Naive thymus-derived CD4-positive, alpha-beta T cell (primary cell): ENCODE data around the gene KLF16. TPM values are rescaled to one million over a fixed set of nuclear protein-coding genes. Genes with fewer than 3 reads are reported as not detected.
"Not testable (repeated sequence)": the region's sequence is repeated elsewhere in the genome, so short reads cannot be mapped to it uniquely, and the experiment has no call there.

ENCODE experiments used
- ATAC-seq: fragments of 150-1000 bp; cut with Tn5 transposase; 2 replicates; pipeline ENCODE4 v1.10.0; 2021; ENCODE audit warnings: mild to moderate bottlenecking, moderate library complexity
- CTCF ChIA-PET: fragments of 350-600 bp; sonication (Branson Sonifier 250); formaldehyde crosslinking; loops from one replicate; lab custom pipeline; 2021; ENCODE audit warnings: antibody characterized with exemption; lab: Charles Lee
- POLR2A ChIA-PET: fragments of 350-600 bp; sonication (Branson Sonifier 250); formaldehyde crosslinking; loops from one replicate; lab custom pipeline; 2021; ENCODE audit warnings: antibody characterized with exemption, inconsistent platforms; lab: Charles Lee
- DNase-seq, 9 donors: peaks; one replicate each; pipeline versions ENCODE4 v3.0.0 to v3.0.0-alpha.2; 2020 to 2022; ENCODE audit warnings: mixed read lengths in 1 of 9
- H3K27ac ChIP-seq: one replicate; pipeline ENCODE4 v1.7.0; 2013; ENCODE audit warnings: mild to moderate bottlenecking, low read depth, low read length, moderate library complexity
- H3K27me3 ChIP-seq, 2 donors: one replicate each; pipeline ENCODE4 v1.7.0; 2013; ENCODE audit warnings: low read length in 2 of 2, mild to moderate bottlenecking in 2 of 2, moderate library complexity in 2 of 2; ENCODE audit not compliant: control insufficient read depth in 2 of 2, insufficient read depth in 2 of 2
- H3K36me3 ChIP-seq, 3 experiments: 1 replicate in 2 of 3; 2 replicates in 1 of 3; pipeline ENCODE4 v1.7.0; 2013; ENCODE audit warnings: low read length in 3 of 3, mild to moderate bottlenecking in 3 of 3, moderate library complexity in 1 of 3; ENCODE audit not compliant: insufficient read depth in 3 of 3, control insufficient read depth in 2 of 3
- H3K4me1 ChIP-seq, 2 donors: one replicate each; pipeline ENCODE4 v1.7.0; 2013; ENCODE audit warnings: low read length in 2 of 2, mild to moderate bottlenecking in 2 of 2, moderate library complexity in 1 of 2; ENCODE audit not compliant: control insufficient read depth in 2 of 2, insufficient read depth in 2 of 2
- H3K4me3 ChIP-seq: 2 replicates; pipeline ENCODE4 v1.7.0; 2013; ENCODE audit warnings: mild to moderate bottlenecking, low read length
- H3K9me3 ChIP-seq, 3 experiments: 1 replicate in 2 of 3; 2 replicates in 1 of 3; pipeline ENCODE4 v1.7.0; 2013; ENCODE audit warnings: low read length in 3 of 3; ENCODE audit not compliant: control insufficient read depth in 2 of 3
- H3K27ac Mint-ChIP-seq, 9 donors: one replicate each; pipeline ENCODE4 v1.8.0; 2020 to 2022; ENCODE audit warnings: mixed read lengths in 9 of 9, mild to moderate bottlenecking in 8 of 9, moderate library complexity in 5 of 9, inconsistent platforms in 2 of 9
- H3K27me3 Mint-ChIP-seq, 5 donors: one replicate each; pipeline ENCODE4 v1.8.0; 2021 to 2022; ENCODE audit warnings: mixed read lengths in 5 of 5, mild to moderate bottlenecking in 1 of 5
- H3K36me3 Mint-ChIP-seq, 5 donors: one replicate each; pipeline ENCODE4 v1.8.0; 2020 to 2022; ENCODE audit warnings: mixed read lengths in 5 of 5, mild to moderate bottlenecking in 3 of 5, inconsistent platforms in 1 of 5
- H3K4me1 Mint-ChIP-seq, 7 donors: one replicate each; pipeline ENCODE4 v1.8.0; 2020 to 2022; ENCODE audit warnings: mixed read lengths in 7 of 7, mild to moderate bottlenecking in 3 of 7, inconsistent platforms in 1 of 7
- H3K4me3 Mint-ChIP-seq, 10 donors: one replicate each; pipeline ENCODE4 v1.8.0; 2020 to 2022; ENCODE audit warnings: mild to moderate bottlenecking in 10 of 10, mixed read lengths in 10 of 10, moderate library complexity in 6 of 10, inconsistent platforms in 2 of 10
- H3K9me3 Mint-ChIP-seq, 11 donors: one replicate each; pipeline ENCODE4 v1.8.0; 2020 to 2022; ENCODE audit warnings: mixed read lengths in 11 of 11, mild to moderate bottlenecking in 4 of 11, inconsistent platforms in 1 of 11, moderate library complexity in 1 of 11
- intact Hi-C, 2 donors: fragments of 100-400 bp; cut with micrococcal nuclease; formaldehyde crosslinking; loops; one replicate each; pipeline ENCODE4 v1.15.1; 2023
- polyA plus RNA-seq, 2 donors: library from polyadenylated mRNA; unstranded; fragments of 300-500 nt; fragmentation: Illumina TruSeq; gene quantifications; one replicate each; pipeline ENCODE4 v1.2.3, GENCODE V29; 2021
- total RNA-seq, 6 experiments: library from RNA in 5 of 6; stranded (reverse) in 5 of 6; gene quantifications; 1 replicate in 5 of 6; 2 replicates in 1 of 6; pipeline ENCODE4 v1.2.3 and lab custom pipeline; 2021 to 2026

The KLF16 gene
- total and polyA plus RNA-seq, 7 experiments from 2014 or later: 0.41 to 65.2 (median 20.8) TPM

DNA sequence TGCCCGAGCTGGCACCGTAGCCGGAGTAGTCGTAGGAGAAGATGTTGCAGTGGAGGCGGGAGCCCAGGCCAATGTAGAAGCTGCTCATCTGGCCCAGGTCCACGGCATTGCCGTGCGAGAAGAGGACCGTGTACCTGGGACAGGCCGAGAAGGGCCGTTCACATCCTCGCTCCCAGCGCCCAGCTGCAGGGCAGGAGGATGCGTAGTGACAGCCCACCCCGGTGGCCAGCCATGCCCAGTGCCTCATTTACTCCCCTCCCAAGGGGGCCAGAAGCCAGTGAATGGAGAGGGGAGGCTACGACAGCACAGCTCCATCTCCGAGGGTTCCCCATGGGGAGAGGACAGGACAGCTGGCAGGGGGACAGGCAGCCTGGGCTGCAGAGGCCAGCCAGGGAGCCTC, 16.6 kb upstream of the KLF16 start:
- H3K9me3 Mint-ChIP-seq, H3K4me3 ChIP-seq, H3K27me3 ChIP-seq, H3K9me3 ChIP-seq, intact Hi-C loops, DNase-seq, H3K27me3 Mint-ChIP-seq, CTCF ChIA-PET, ATAC-seq: not testable (repeated sequence)
- H3K4me3 Mint-ChIP-seq: peak overlapping the region in 4 of 10 donors; percentile 17 to 73 (median 32)
- Histone ChIP-seq H3K4me1 (peaks cover 28 to 36% of the 10 kb centered on the region in 2 donors), H3K27ac (peak overlapping the region; percentile 55), H3K36me3 (peaks cover 0 to 29% (median 0%) of the 10 kb centered on the region in 3 experiments)
- POLR2A ChIA-PET: interaction anchor here (1.2 kb wide), 1 partner anchor 14 kb away, joined by 5 read pairs; no protein-coding TSS in a partner anchor
- H3K36me3 Mint-ChIP-seq: peaks cover 3 to 13% (median 4%) of the 10 kb centered on the region in 5 donors
- peaks cover 21 to 44% (median 33%) of the 10 kb centered on the region in 7 donors for H3K4me1 Mint-ChIP-seq
- peak overlapping the region in 7 of 9 donors; percentile 11 to 81 (median 48) for H3K27ac Mint-ChIP-seq

DNA sequence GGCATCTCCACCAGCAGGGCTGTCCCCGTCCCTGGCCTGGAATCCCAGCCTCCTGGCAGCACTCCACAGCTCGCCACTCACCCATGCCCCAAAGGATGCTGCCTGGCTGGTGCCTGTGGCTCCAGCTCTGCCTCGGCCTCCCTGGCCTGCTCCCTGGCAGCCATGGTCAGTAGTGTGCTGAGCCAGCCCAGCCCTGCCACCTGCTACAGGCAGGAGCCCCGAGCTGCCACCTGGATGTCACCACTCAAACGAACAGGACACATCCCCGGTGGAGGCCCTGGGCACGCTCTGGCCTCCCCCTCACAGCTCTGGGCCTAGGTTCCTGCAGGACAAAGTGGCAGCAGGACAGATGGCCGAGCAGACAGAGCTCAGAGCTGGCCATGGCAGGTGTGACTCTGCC, 15.2 kb upstream of the KLF16 start:
- CTCF ChIA-PET, intact Hi-C loops, H3K27ac ChIP-seq, H3K9me3 Mint-ChIP-seq, DNase-seq, H3K27me3 Mint-ChIP-seq, ATAC-seq, H3K27me3 ChIP-seq, POLR2A ChIA-PET, H3K9me3 ChIP-seq, H3K4me3 ChIP-seq: not testable (repeated sequence)
- Mint-ChIP-seq H3K36me3 (peaks cover 3 to 17% (median 4%) of the 10 kb centered on the region in 5 donors), H3K27ac (peak overlapping the region in 3 of 9 donors; percentile 12 to 79 (median 69)), H3K4me3 (peak overlapping the region in 1 of 10 donors; percentile 13), H3K4me1 (peaks cover 21 to 46% (median 37%) of the 10 kb centered on the region in 7 donors)
- H3K36me3 ChIP-seq: peaks cover 0 to 24% (median 0%) of the 10 kb centered on the region in 3 experiments
- peaks cover 37 to 40% of the 10 kb centered on the region in 2 donors for H3K4me1 ChIP-seq

DNA sequence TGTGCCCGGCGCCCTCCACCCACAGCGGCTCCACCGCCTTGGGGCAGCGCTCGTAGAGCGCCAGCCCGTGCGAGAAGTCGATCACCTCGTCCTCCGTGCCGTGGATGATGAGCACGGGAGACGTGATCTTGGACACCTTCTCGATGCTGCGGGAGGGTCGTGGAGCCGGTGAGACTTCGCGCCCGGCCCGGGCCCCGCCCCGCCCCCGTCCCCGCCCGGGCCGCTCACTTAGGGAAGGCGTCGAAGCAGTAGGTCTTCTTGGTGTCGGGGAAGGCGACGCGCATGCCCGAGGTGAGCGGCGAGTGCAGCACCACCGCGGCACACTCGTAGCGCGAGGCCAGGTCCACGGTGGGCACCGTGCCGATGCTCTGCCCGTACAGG, 13.9 kb upstream of the KLF16 start:
- POLR2A ChIA-PET: interaction anchor here (1.6 to 3.2 kb wide), 3 partner anchors 8 to 21 kb away, joined by 13 to 21 read pairs (median 17); partner anchors contain the start of gene ABHD17A
- H3K4me1 ChIP-seq: peaks cover 35 to 39% of the 10 kb centered on the region in 2 donors
- H3K9me3 Mint-ChIP-seq: not testable (repeated sequence)

DNA sequence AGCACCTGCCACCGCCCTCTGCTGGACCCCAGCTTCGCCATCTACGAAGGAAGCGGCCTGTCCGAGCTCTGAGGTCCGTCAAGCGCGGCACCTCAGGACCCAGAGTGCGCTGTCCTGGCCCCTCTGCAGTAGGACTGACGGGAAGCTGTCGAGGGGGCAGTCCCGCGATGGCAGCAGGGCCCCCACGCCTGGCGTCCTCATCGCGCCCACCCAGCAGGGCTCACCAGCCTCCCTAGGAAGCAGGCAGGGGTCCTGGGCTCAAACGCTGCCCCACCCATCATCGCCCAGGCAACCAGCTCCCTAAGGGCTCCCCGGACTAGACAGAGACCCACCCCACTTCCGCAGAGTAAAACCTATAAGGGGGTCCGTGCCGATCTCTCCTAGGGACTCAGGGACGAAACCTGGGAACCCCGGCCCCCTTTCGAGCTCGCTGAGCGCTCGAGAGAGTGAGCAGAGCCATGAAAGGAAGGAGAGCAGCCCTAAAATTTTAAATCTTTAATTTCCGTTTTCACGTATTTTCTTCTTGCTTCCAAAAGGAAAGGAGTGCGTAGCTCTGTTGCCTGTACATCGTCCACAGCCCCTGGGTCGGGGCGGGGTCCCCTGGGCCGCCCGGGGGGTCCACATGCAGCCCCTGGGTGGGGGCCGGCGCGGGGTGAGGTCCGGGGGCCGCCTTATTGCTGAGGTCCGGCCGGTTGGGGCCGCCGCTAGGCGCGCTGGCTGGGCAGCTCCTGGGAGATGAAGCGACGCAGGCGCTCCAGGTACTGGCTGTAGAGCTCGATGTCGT, 13.3 kb upstream of the KLF16 start:
- peaks cover 11 to 39% (median 21%) of the 10 kb centered on the region in 7 donors for H3K4me1 Mint-ChIP-seq
- H3K9me3 Mint-ChIP-seq, H3K27me3 Mint-ChIP-seq, H3K36me3 Mint-ChIP-seq, DNase-seq, H3K27me3 ChIP-seq, H3K9me3 ChIP-seq: not testable (repeated sequence)
- Histone ChIP-seq H3K36me3 (peaks cover 0 to 36% (median 0%) of the 10 kb centered on the region in 3 experiments), H3K4me1 (peaks cover 30 to 35% of the 10 kb centered on the region in 2 donors), H3K4me3 (peak overlapping the region; percentile 83), H3K27ac (peak overlapping the region; percentile 98)
- peak overlapping the region; percentile 89 to 100 (median 98) for H3K4me3 Mint-ChIP-seq
- intact Hi-C loops: loop anchor here (1.0 kb wide), 5 partner anchors 8 to 29 kb away; partner anchors contain the start of genes ADAT3 (in 2 of the 2), SCAMP4 (in 2 of the 2) and ABHD17A (in 1 of the 2)
- POLR2A ChIA-PET: interaction anchor here (0.7 to 3.2 kb wide), 12 partner anchors 8 to 135 kb away, joined by 3 to 40 read pairs (median 4); partner anchors contain the start of genes ABHD17A, ADAT3 and SCAMP4
- peak overlapping the region; percentile 92 to 98 (median 95) for H3K27ac Mint-ChIP-seq
- ATAC-seq: peak; percentile 11
- CTCF ChIA-PET: interaction anchor here (0.8 to 1.0 kb wide), 2 partner anchors 18 to 52 kb away, joined by 3 to 4 read pairs; no protein-coding TSS in a partner anchor

More for the DNA sequence above, 13.9 kb upstream of the KLF16 start:
- H3K27ac ChIP-seq, intact Hi-C loops, H3K36me3 Mint-ChIP-seq, H3K9me3 ChIP-seq, H3K27me3 Mint-ChIP-seq, H3K4me3 Mint-ChIP-seq, DNase-seq, ATAC-seq, H3K4me3 ChIP-seq, H3K27ac Mint-ChIP-seq, H3K27me3 ChIP-seq: not testable (repeated sequence)
- H3K36me3 ChIP-seq: peaks cover 0 to 36% (median 0%) of the 10 kb centered on the region in 3 experiments
- CTCF ChIA-PET: interaction anchor here (1.0 kb wide), 1 partner anchor 19 kb away, joined by 3 read pairs; no protein-coding TSS in a partner anchor
- peaks cover 13 to 43% (median 25%) of the 10 kb centered on the region in 7 donors for H3K4me1 Mint-ChIP-seq

DNA sequence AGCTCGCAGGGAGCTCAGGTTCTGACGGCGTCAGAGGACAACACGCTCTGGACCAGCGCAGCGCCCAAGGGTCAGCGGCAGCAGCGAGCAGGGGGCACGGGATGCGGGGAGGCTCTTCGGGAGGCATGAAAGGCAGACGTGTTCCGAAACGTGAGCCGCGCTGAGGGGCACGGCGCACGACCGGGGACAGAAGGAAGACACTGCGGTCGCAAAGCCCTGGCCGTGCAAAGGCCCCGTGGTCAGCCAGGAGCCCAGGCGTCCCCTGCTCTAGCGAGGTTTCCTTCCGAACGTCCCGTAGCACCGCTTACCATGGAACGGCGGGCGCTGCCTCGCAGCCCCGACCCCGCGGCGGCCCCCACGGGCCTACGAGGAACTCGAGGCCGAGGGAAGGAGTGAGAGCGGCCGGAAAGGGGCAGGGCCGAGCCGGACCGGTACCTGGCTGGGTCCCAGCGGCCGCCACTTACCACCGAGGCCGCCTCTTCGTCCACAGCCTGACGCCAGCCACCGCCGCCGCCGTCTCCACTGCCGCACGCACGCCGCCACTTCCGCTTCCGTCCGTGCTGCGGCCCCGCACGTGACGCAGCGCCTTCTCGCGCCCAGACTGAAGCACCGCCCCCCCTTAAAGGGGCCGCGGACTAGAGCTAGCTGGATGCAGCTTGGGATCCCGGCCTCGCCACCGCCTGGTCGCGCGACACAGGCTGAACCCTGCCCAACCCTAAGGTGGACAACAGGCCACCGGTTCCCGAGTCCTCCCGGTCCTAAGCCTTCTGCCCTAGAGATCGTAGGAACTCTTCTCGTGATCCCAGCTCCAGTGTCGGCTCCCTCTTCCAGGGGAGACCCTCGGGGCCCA, 12.5 kb upstream of the KLF16 start:
- H3K4me3 ChIP-seq: peak overlapping the region; percentile 83
- DNase-seq: peak; percentile 75 to 92 (median 85)
- H3K4me3 Mint-ChIP-seq: peak overlapping the region; percentile 95 to 100 (median 98)
- peaks cover 0 to 42% (median 0%) of the 10 kb centered on the region in 3 experiments for H3K36me3 ChIP-seq
- no peaks in the 10 kb centered on the region for H3K9me3 ChIP-seq
- intact Hi-C loops: loop anchor here (1.0 kb wide), 5 partner anchors 8 to 29 kb away; partner anchors contain the start of genes ADAT3 (in 2 of the 2), SCAMP4 (in 2 of the 2) and ABHD17A (in 1 of the 2)
- peaks cover 0 to 9% (median 0%) of the 10 kb centered on the region in 5 donors for H3K36me3 Mint-ChIP-seq
- peaks cover 27 to 31% of the 10 kb centered on the region in 2 donors for H3K4me1 ChIP-seq
- peak overlapping the region; percentile 93 to 99 (median 98) for H3K27ac Mint-ChIP-seq
- CTCF ChIA-PET: interaction anchor here (0.7 to 1.2 kb wide), 5 partner anchors 9 to 53 kb away, joined by 3 to 4 read pairs (median 3); partner anchors contain the start of gene ABHD17A
- peak overlapping the region; percentile 98 for H3K27ac ChIP-seq
- H3K27me3 ChIP-seq: no peaks in the 10 kb centered on the region
- POLR2A ChIA-PET: interaction anchor here (0.7 to 3.2 kb wide), 14 partner anchors 9 to 135 kb away, joined by 3 to 40 read pairs (median 4); partner anchors contain the start of genes ABHD17A, ADAT3 and SCAMP4
- ATAC-seq: peak; percentile 95
- H3K27me3 Mint-ChIP-seq: peaks cover 0 to 2% (median 0%) of the 10 kb centered on the region in 5 donors
- no peaks in the 10 kb centered on the region for H3K9me3 Mint-ChIP-seq
- peaks cover 9 to 41% (median 21%) of the 10 kb centered on the region in 7 donors for H3K4me1 Mint-ChIP-seq
